ELF-1 (cell line): ENCODE measurements around the gene ATP6V0B.
A peak's percentile ranks its signal among the peaks of the same experiment; 100 is the strongest.

ENCODE experiments used
- DNase-seq: peaks from one replicate; pipeline ENCODE4 v3.0.0-alpha.2; 2016; ENCODE audit warnings: low read depth, low spot score

The ATP6V0B gene

GRCh38 chr1:43969746-43970466 is 4.9 kb upstream of the ATP6V0B start, which contains the start of gene DPH2:
Gene DPH2 (plus strand): TSS chr1:43970010. CDS start chr1:43970176, 166 bp downstream.
- peak; percentile 96 for DNase-seq

- DNase-seq: no peak
Observed at GRCh38 chr1:43970502-43970901, 4.3 kb upstream of the ATP6V0B start.

- DNase-seq: no peak
Observed at GRCh38 chr1:43970911-43971310, 3.8 kb upstream of the ATP6V0B start.

- no peak for DNase-seq
Observed at GRCh38 chr1:43971336-43971980, 3.3 kb upstream of the ATP6V0B start.

- no peak for DNase-seq
Observed at GRCh38 chr1:43973981-43974442, 748 bp upstream of the ATP6V0B start.

GRCh38 chr1:43975249-43975961 is 645 bp downstream of the ATP6V0B start:
- peak; percentile 64 for DNase-seq

GRCh38 chr1:43976045-43976444 is 1.3 kb downstream of the ATP6V0B start:
- no peak for DNase-seq

- no peak for DNase-seq
Observed at GRCh38 chr1:43976890-43977289, 2.1 kb downstream of the ATP6V0B start.

GRCh38 chr1:43977376-43978263 is 2.9 kb downstream of the ATP6V0B start:
- no peak for DNase-seq

GRCh38 chr1:43978264-43978550 is 3.4 kb downstream of the ATP6V0B start:
- no peak for DNase-seq

GRCh38 chr1:43978551-43979260 is 3.9 kb downstream of the ATP6V0B start, which contains the start of gene B4GALT2:
Gene B4GALT2 (plus strand): TSS chr1:43979210. CDS start chr1:43981161, 1,951 bp downstream.
- peak; percentile 61 for DNase-seq

GRCh38 chr1:43979261-43979527 is 4.4 kb downstream of the ATP6V0B start:
- no peak for DNase-seq

- DNase-seq: peak; percentile 40
Observed at GRCh38 chr1:43979528-43980254, 4.9 kb downstream of the ATP6V0B start.

GRCh38 chr1:43980255-43981134 is 5.7 kb downstream of the ATP6V0B start:
- no peak for DNase-seq

- DNase-seq: no peak
Observed at GRCh38 chr1:43981135-43981491, 6.4 kb downstream of the ATP6V0B start.

GRCh38 chr1:43981636-43982035 is 6.9 kb downstream of the ATP6V0B start:
- no peak for DNase-seq

- no peak for DNase-seq
Observed at GRCh38 chr1:43982241-43982640, 7.5 kb downstream of the ATP6V0B start.

- DNase-seq: no peak
Observed at GRCh38 chr1:43982808-43983207, 8.0 kb downstream of the ATP6V0B start.

- DNase-seq: no peak
Observed at GRCh38 chr1:43983253-43983899, 8.6 kb downstream of the ATP6V0B start.
